Activated CD4-positive, alpha-beta T cell treated with anti-CD3 and anti-CD28 coated beads for 36 hours (primary cell): ENCODE measurements around the gene SRSF11. TPM values are rescaled to one million over a fixed set of nuclear protein-coding genes. Genes with fewer than 3 reads are reported as not detected.
"Not testable (repeated sequence)": the region's sequence is repeated elsewhere in the genome, so short reads cannot be mapped to it uniquely, and the experiment has no call there.

Source experiments
- ATAC-seq: fragments of 200-7000 bp; cut with Tn5 transposase; one replicate; pipeline ENCODE4 v1.10.0; 2021; ENCODE audit warnings: mild to moderate bottlenecking, moderate library complexity
- CTCF ChIA-PET: fragments of 350-600 bp; sonication (Branson Sonifier 250); formaldehyde crosslinking; loops from one replicate; lab custom pipeline; 2021; ENCODE audit warnings: antibody characterized with exemption; lab: Charles Lee
- POLR2A ChIA-PET: fragments of 350-600 bp; sonication (Branson Sonifier 250); formaldehyde crosslinking; loops from one replicate; lab custom pipeline; 2021; ENCODE audit warnings: antibody characterized with exemption, inconsistent platforms; lab: Charles Lee
- DNase-seq: peaks from one replicate; pipeline ENCODE4 v3.0.0-alpha.2; 2020
- H3K27ac Mint-ChIP-seq: one replicate; pipeline ENCODE4 v1.8.0; 2021; ENCODE audit warnings: mixed read lengths
- H3K27me3 Mint-ChIP-seq: one replicate; pipeline ENCODE4 v1.8.0; 2021; ENCODE audit warnings: mixed read lengths
- H3K36me3 Mint-ChIP-seq: one replicate; pipeline ENCODE4 v1.8.0; 2021; ENCODE audit warnings: low read depth, mixed read lengths
- H3K4me1 Mint-ChIP-seq: one replicate; pipeline ENCODE4 v1.8.0; 2021; ENCODE audit warnings: mixed read lengths
- H3K4me3 Mint-ChIP-seq: one replicate; pipeline ENCODE4 v1.8.0; 2021; ENCODE audit warnings: mild to moderate bottlenecking, moderate library complexity, mixed read lengths
- H3K9me3 Mint-ChIP-seq: one replicate; pipeline ENCODE4 v1.8.0; 2021; ENCODE audit warnings: low read depth, mixed read lengths
- intact Hi-C, 2 experiments: fragments of 100-400 bp; cut with DNase I in 1 of 2; cut with micrococcal nuclease in 1 of 2; formaldehyde crosslinking; loops; one replicate each; pipeline versions ENCODE4 v1.14.2 to v1.15.1; 2022 to 2024; cut with DNase I, micrococcal nuclease
- total RNA-seq, 2 experiments: library from RNA; stranded (reverse); gene quantifications; one replicate each; pipeline ENCODE4 v1.2.3, GENCODE V29; 2021

Gene SRSF11
- total RNA-seq = 100 to 1,000 TPM; 182 to 266 TPM

- DNase-seq = peak; percentile 99
- peak within 1 kb of the TSS; percentile 95 for H3K4me3 Mint-ChIP-seq
- peaks cover 36% of the 10 kb centered on the region for H3K4me1 Mint-ChIP-seq
- ChIA-PET POLR2A (interaction anchor here (0.6 to 2.3 kb wide), 9 partner anchors 9 to 190 kb away, joined by 4 to 17 read pairs (median 7); partner anchors contain the start of genes ANKRD13C, CTH and LRRC40), CTCF (interaction anchor here (0.6 to 2.2 kb wide), 7 partner anchors 11 to 92 kb away, joined by 3 to 9 read pairs (median 4); no protein-coding TSS in a partner anchor)
- no peaks in the 10 kb centered on the region for H3K27me3 Mint-ChIP-seq
- H3K27ac Mint-ChIP-seq = peak within 1 kb of the TSS; percentile 98
- H3K36me3 Mint-ChIP-seq = peaks cover 37% of the 10 kb centered on the region
- intact Hi-C loops = loop anchor here (1.0 to 5.0 kb wide), 6 partner anchors 16 to 860 kb away; partner anchors contain the start of genes ANKRD13C (in 2 of the 2), CTH (in 2 of the 2), LRRC40 (in 2 of the 2) and ZRANB2 (in 1 of the 2)
- H3K9me3 Mint-ChIP-seq = no peaks in the 10 kb centered on the region
- ATAC-seq = peak; percentile 94
Measured at GRCh38 chr1:70221238-70222121, at the start of gene SRSF11. TSS of gene SRSF11 (plus strand) at chr1:70221380. CDS start at chr1:70221637, 257 bp downstream.

GRCh38 chr1:70171512-70171911 is 49.7 kb upstream of the SRSF11 start:
- POLR2A ChIA-PET = no interaction called here
- Mint-ChIP-seq H3K27ac (no peak overlapping the region), H3K4me1 (peaks cover 11% of the 10 kb centered on the region), H3K9me3 (no peaks in the 10 kb centered on the region), H3K36me3 (peaks cover 18% of the 10 kb centered on the region), H3K4me3 (no peak overlapping the region), H3K27me3 (no peaks in the 10 kb centered on the region)
- CTCF ChIA-PET = no interaction called here
- DNase-seq (no peak), ATAC-seq (peak; percentile 49)
- intact Hi-C loops = no loop called here

DNA sequence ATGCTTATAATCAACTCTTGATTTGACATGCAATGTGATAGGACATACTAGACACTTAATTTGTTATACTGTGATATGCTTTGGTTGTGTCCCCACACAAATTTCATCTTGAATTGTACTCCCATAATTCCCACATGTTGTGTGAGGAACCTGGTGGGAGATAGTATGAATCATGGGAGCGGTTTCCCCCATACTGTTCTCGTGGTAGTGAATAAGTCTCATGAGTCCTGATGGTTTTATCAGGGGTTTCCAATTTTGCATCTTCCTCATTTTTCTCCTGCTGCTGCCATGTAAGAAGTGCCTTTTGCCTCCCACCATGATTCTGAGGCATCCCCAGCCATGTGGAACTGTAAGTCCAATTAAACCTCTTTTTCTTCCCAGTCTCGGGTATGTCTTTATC is 36.0 kb upstream of the SRSF11 start:
- intact Hi-C loops, H3K4me3 Mint-ChIP-seq, DNase-seq, ATAC-seq, POLR2A ChIA-PET, H3K27me3 Mint-ChIP-seq, CTCF ChIA-PET, H3K4me1 Mint-ChIP-seq, H3K9me3 Mint-ChIP-seq: not testable (repeated sequence)
- peaks cover 20% of the 10 kb centered on the region for H3K36me3 Mint-ChIP-seq
- H3K27ac Mint-ChIP-seq = peak overlapping the region; percentile 2

DNA sequence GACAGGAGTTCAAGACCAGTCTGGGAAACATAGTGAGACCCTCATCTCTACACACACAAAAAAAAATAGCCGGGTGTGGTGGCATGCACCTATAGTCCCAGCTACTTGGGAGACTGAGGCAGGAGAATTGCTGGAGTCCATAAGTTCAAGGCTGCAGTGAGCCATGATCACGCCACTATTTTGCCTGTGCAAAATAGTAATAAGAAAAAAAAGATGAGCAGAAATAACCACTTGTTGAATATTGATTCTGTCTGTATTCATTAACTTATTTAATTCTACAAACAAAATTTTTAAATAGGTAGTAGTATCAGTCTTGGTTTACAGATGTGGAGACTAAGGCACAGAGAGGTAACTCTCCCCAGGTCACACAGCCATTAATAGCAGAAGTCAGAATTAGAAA is 32.7 kb upstream of the SRSF11 start:
- ChIA-PET CTCF (no interaction called here), POLR2A (no interaction called here)
- intact Hi-C loops = no loop called here
- ATAC-seq (no peak), DNase-seq (no peak)
- H3K27me3 Mint-ChIP-seq = no peaks in the 10 kb centered on the region
- no peaks in the 10 kb centered on the region for H3K9me3 Mint-ChIP-seq
- H3K4me1 Mint-ChIP-seq = peaks cover 8% of the 10 kb centered on the region
- peaks cover 16% of the 10 kb centered on the region for H3K36me3 Mint-ChIP-seq
- H3K4me3 Mint-ChIP-seq = no peak overlapping the region
- no peak overlapping the region for H3K27ac Mint-ChIP-seq

DNA sequence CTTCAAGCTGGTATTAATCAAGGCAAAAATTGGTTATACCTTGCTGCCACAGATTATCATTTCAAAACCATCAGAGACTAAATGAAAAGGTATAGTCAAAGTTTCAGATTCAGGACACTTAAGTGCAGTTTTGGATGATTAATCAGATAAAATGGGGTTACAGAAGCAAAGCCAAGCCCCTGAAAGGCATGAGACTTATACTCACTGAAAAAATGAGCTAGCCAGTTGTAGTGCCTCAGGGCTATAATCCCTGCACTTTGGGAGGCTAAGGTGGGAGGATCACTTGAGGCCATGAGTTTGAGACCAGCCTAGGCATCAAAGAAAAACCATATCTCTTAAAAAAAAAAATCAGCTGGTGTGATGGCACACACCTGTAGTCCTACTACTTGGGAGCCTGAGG is 31.0 kb upstream of the SRSF11 start:
- H3K27me3 Mint-ChIP-seq = no peaks in the 10 kb centered on the region
- H3K36me3 Mint-ChIP-seq = peaks cover 12% of the 10 kb centered on the region
- no peaks in the 10 kb centered on the region for H3K9me3 Mint-ChIP-seq
- POLR2A ChIA-PET = interaction anchor here (0.6 kb wide), 1 partner anchor 31 kb away, joined by 4 read pairs; no protein-coding TSS in a partner anchor
- H3K4me1 Mint-ChIP-seq = peaks cover 8% of the 10 kb centered on the region
- H3K4me3 Mint-ChIP-seq = no peak overlapping the region
- intact Hi-C loops = no loop called here
- no peak overlapping the region for H3K27ac Mint-ChIP-seq
- CTCF ChIA-PET = interaction anchor here (0.7 to 0.8 kb wide), 2 partner anchors 220 to 244 kb away, joined by 3 read pairs; no protein-coding TSS in a partner anchor
- DNase-seq (no peak), ATAC-seq (no peak)

GRCh38 chr1:70192446-70192845 is 28.7 kb upstream of the SRSF11 start:
- H3K4me1 Mint-ChIP-seq, H3K36me3 Mint-ChIP-seq, H3K9me3 Mint-ChIP-seq, POLR2A ChIA-PET, intact Hi-C loops, DNase-seq, ATAC-seq, H3K27me3 Mint-ChIP-seq, H3K27ac Mint-ChIP-seq, H3K4me3 Mint-ChIP-seq: not testable (repeated sequence)
- CTCF ChIA-PET = interaction anchor here (0.6 to 1.1 kb wide), 3 partner anchors 42 to 209 kb away, joined by 3 to 8 read pairs (median 5); no protein-coding TSS in a partner anchor

DNA sequence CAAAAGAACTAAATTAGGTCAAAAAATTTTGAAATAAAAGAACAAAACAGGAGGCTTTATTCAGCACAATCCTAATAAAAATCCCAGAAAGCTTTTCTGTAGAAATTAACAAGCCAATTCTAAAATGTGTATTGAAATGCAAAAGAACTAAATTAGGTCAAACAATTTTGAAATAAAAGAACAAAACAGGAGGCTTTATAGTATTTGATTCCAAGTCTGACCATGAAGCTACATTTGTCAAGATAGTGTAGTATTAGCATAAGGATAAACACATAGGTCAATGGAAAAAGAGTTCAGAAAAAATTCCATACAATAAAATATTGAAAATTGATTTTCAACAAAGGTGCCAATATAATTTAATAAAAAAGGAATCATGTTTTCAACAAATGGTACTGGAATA is 26.6 kb upstream of the SRSF11 start:
- H3K36me3 Mint-ChIP-seq = peaks cover 11% of the 10 kb centered on the region
- peaks cover 10% of the 10 kb centered on the region for H3K4me1 Mint-ChIP-seq
- no peak overlapping the region for H3K27ac Mint-ChIP-seq
- ChIA-PET POLR2A (no interaction called here), CTCF (no interaction called here)
- H3K27me3 Mint-ChIP-seq = no peaks in the 10 kb centered on the region
- no peak for DNase-seq
- intact Hi-C loops = no loop called here
- no peaks in the 10 kb centered on the region for H3K9me3 Mint-ChIP-seq
- no peak for ATAC-seq
- no peak overlapping the region for H3K4me3 Mint-ChIP-seq

DNA sequence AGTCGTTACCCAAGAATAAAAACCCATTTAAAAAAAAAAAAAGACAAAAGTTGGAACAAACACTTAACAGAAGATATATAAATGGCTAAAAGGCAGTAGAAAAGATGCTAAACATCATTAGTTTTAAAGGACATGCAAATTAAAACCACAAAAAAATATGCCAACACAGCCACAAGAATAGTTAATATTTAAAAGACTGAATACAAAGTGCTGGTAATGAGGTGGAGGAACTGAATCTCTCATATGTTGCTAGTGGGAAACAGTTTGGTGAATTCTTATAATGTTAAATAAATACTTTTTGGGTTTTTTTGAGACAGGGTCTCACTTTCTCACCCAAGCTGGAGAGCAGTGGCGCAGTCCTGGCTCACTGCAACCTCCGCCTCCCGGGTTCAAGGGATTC is 25.8 kb upstream of the SRSF11 start:
- Mint-ChIP-seq H3K4me3 (no peak overlapping the region), H3K27ac (no peak overlapping the region), H3K27me3 (no peaks in the 10 kb centered on the region), H3K4me1 (peaks cover 5% of the 10 kb centered on the region), H3K9me3 (no peaks in the 10 kb centered on the region), H3K36me3 (peaks cover 11% of the 10 kb centered on the region)
- intact Hi-C loops = no loop called here
- POLR2A ChIA-PET = no interaction called here
- no peak for DNase-seq
- no peak for ATAC-seq
- CTCF ChIA-PET = no interaction called here

DNA sequence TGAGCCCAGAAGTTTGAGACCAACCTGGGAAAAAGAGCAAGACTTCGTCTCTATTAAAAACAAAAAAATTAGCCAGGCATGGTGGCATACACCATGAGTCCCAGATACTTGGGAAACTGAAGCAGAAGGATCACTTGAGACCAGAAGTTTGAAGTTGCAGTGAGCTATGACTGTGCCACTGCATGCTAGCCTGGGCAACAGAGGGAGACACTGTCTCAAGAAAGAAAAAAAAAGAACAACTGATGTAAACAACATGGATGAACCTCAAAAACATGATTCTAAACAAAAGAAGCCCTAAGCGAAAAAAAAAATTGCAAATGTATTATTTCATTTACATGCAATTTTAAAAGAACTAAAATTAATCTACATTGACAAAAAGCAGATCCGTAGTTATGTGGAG is 24.8 kb upstream of the SRSF11 start:
- no peak for ATAC-seq
- Mint-ChIP-seq H3K27ac (no peak overlapping the region), H3K4me3 (no peak overlapping the region), H3K9me3 (no peaks in the 10 kb centered on the region), H3K27me3 (no peaks in the 10 kb centered on the region), H3K36me3 (peaks cover 14% of the 10 kb centered on the region), H3K4me1 (peaks cover 6% of the 10 kb centered on the region)
- CTCF ChIA-PET = no interaction called here
- POLR2A ChIA-PET = no interaction called here
- intact Hi-C loops = no loop called here
- no peak for DNase-seq

- POLR2A ChIA-PET = no interaction called here
Measured at GRCh38 chr1:70200065-70200464, 21.1 kb upstream of the SRSF11 start.

GRCh38 chr1:70202173-70202758 is 18.9 kb upstream of the SRSF11 start:
- intact Hi-C loops = no loop called here
- Mint-ChIP-seq H3K27me3 (no peaks in the 10 kb centered on the region), H3K4me3 (no peak overlapping the region), H3K9me3 (no peaks in the 10 kb centered on the region), H3K27ac (no peak overlapping the region), H3K36me3 (peaks cover 15% of the 10 kb centered on the region), H3K4me1 (peaks cover 38% of the 10 kb centered on the region)
- DNase-seq (no peak), ATAC-seq (no peak)
- ChIA-PET CTCF (interaction anchor here (0.5 to 1.0 kb wide), 3 partner anchors 11 to 21 kb away, joined by 3 to 4 read pairs (median 4); no protein-coding TSS in a partner anchor), POLR2A (no interaction called here)

More at GRCh38 chr1:70200065-70200464, 21.1 kb upstream of the SRSF11 start:
- Mint-ChIP-seq H3K9me3 (no peaks in the 10 kb centered on the region), H3K27ac (no peak overlapping the region), H3K27me3 (no peaks in the 10 kb centered on the region), H3K36me3 (peaks cover 10% of the 10 kb centered on the region), H3K4me1 (peaks cover 34% of the 10 kb centered on the region), H3K4me3 (no peak overlapping the region)
- CTCF ChIA-PET = no interaction called here
- ATAC-seq (no peak), DNase-seq (no peak)
- intact Hi-C loops = no loop called here
